SK-N-SH treated with all-trans-retinoic acid at 6 μM for 48 hours (cell line): Measurements from ENCODE around the gene TTC31.

Experiments used
- BACH2 ChIP-seq: fragments of 250-450 bp; sonication (Bioruptor Pico); IDR thresholded peaks from 2 replicates; pipeline ENCODE4 v1.9.0; 2021; ENCODE audit warnings: mild to moderate bottlenecking, borderline replicate concordance
- GLIS3 ChIP-seq: fragments of 250-450 bp; sonication (Bioruptor Pico); IDR thresholded peaks from 2 replicates; pipeline ENCODE4 v1.5.0; 2020; ENCODE audit warnings: mild to moderate bottlenecking, moderate library complexity
- ISL1 ChIP-seq: fragments of 250-450 bp; sonication (Bioruptor Pico); IDR thresholded peaks from 2 replicates; pipeline ENCODE4 v2.1.2; 2022; ENCODE audit warnings: mild to moderate bottlenecking, moderate library complexity
- PPARA ChIP-seq: fragments of 250-450 bp; sonication (Bioruptor Pico); IDR thresholded peaks from 2 replicates; pipeline ENCODE4 v1.5.0; 2020; ENCODE audit warnings: mild to moderate bottlenecking, borderline replicate concordance
- RARB ChIP-seq: fragments of 250-450 bp; sonication (Bioruptor Pico); IDR thresholded peaks from 2 replicates; pipeline ENCODE4 v1.8.0; 2021; ENCODE audit warnings: mild to moderate bottlenecking, moderate library complexity
- SNAI2 ChIP-seq: fragments of 250-450 bp; sonication (Bioruptor Pico); IDR thresholded peaks from 2 replicates; pipeline ENCODE4 v1.5.0; 2020; ENCODE audit warnings: mild to moderate bottlenecking, moderate library complexity
- TCF4 ChIP-seq: fragments of 250-450 bp; sonication (Bioruptor Pico); IDR thresholded peaks from 2 replicates; pipeline ENCODE4 v1.8.0; 2021; ENCODE audit warnings: mild to moderate bottlenecking, moderate library complexity, borderline replicate concordance
- ZFP3 ChIP-seq: fragments of 250-450 bp; sonication (Bioruptor Pico); IDR thresholded peaks from 2 replicates; pipeline ENCODE4 v1.5.0; 2020; ENCODE audit warnings: mild to moderate bottlenecking, moderate library complexity
- ZFP30 ChIP-seq: fragments of 450-650 bp; formaldehyde crosslinking; IDR thresholded peaks from 2 replicates; pipeline ENCODE4 v1.5.0; 2022; ENCODE audit warnings: mild to moderate bottlenecking, moderate library complexity
- TF ChIP-seq, protein P1 (sequence below): fragments of 250-450 bp; sonication (Bioruptor Pico); IDR thresholded peaks from 2 replicates; pipeline ENCODE4 v1.8.0; 2021; ENCODE audit warnings: low read depth, mild to moderate bottlenecking, moderate library complexity, borderline replicate concordance
- TF ChIP-seq, protein P2 (sequence below): fragments of 250-450 bp; sonication (Bioruptor Pico); IDR thresholded peaks from 2 replicates; pipeline ENCODE4 v1.8.0; 2020; ENCODE audit warnings: mild to moderate bottlenecking, moderate library complexity, borderline replicate concordance

DNA sequence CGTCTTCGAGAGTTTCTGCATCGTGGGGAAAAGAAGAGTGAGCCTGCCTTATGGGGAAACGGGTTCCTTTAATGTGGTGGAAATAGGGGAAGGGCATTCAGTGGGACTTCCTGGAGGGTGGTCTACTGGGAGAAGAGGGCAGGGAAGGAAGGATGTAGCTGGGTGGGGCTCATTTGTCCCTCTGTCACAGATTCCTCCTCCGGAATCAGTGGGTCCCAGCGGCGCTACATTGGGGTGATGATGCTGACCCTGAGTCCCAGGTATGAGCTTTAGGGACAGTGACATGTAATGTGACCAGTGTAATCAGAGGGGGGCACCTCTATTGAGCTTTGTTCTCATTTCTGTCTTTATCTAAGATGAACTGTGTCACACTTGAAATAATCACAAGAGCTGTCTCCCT is 48.8 kb downstream of the TTC31 start:
- TF ChIP-seq ZFP30 (CRISPR knock-in tag): no peak
- TF ChIP-seq, protein P1, sequence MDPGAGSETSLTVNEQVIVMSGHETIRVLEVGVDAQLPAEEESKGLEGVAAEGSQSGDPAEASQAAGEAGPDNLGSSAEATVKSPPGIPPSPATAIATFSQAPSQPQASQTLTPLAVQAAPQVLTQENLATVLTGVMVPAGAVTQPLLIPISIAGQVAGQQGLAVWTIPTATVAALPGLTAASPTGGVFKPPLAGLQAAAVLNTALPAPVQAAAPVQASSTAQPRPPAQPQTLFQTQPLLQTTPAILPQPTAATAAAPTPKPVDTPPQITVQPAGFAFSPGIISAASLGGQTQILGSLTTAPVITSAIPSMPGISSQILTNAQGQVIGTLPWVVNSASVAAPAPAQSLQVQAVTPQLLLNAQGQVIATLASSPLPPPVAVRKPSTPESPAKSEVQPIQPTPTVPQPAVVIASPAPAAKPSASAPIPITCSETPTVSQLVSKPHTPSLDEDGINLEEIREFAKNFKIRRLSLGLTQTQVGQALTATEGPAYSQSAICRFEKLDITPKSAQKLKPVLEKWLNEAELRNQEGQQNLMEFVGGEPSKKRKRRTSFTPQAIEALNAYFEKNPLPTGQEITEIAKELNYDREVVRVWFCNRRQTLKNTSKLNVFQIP: no peak
- no peak for TF ChIP-seq RARB (CRISPR knock-in tag)
- TF ChIP-seq TCF4 (CRISPR knock-in tag): no peak
- TF ChIP-seq, protein P2, sequence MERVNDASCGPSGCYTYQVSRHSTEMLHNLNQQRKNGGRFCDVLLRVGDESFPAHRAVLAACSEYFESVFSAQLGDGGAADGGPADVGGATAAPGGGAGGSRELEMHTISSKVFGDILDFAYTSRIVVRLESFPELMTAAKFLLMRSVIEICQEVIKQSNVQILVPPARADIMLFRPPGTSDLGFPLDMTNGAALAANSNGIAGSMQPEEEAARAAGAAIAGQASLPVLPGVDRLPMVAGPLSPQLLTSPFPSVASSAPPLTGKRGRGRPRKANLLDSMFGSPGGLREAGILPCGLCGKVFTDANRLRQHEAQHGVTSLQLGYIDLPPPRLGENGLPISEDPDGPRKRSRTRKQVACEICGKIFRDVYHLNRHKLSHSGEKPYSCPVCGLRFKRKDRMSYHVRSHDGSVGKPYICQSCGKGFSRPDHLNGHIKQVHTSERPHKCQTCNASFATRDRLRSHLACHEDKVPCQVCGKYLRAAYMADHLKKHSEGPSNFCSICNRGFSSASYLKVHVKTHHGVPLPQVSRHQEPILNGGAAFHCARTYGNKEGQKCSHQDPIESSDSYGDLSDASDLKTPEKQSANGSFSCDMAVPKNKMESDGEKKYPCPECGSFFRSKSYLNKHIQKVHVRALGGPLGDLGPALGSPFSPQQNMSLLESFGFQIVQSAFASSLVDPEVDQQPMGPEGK (CRISPR knock-in tag): no peak
- no peak for TF ChIP-seq ZFP3 (CRISPR knock-in tag)
- no peak for TF ChIP-seq PPARA (CRISPR knock-in tag)
- TF ChIP-seq GLIS3 (CRISPR knock-in tag): no peak
- TF ChIP-seq SNAI2 (CRISPR knock-in tag): no peak
- TF ChIP-seq ISL1: no peak
- TF ChIP-seq BACH2: no peak
